ENCODE measurements around the gene SGCA. TPM values are rescaled to one million over a fixed set of nuclear protein-coding genes. Genes with fewer than 3 reads are reported as not detected.

Gene SGCA
- total and polyA plus RNA-seq, 7 donors, result 2.5 to 80.1 (median 27.3) TPM

DNA sequence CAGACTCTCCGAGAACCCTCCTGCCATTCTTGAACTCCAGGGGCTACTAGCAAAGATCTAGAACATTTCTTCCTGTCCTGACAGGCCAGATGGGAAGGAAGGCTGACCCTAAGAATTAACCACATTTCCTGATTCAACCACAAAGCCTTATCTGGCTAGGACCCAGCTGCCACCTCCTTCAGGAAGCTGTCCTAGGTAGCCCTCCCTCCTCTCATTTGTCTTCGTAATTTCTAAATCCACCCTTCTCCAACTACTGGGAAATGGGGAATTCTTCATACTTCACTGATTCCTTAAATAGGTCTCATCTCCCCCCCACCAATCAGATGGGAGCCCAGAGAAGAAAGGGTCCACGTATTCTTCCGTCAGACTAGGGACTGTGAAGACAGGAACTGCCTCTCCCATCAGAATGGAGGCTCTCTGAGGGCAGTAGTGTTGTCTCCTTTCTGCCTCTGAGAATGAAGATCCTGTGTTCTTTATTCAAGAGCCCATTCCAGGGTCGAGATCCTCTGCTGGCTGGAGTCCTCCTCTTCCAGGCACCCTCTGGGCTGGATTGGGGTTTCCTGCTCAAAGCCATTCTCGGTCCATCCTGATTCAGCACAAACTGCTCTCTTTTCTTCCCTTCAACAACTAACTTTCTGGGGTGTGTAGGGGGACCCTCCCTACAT is 38.0 kb upstream of the SGCA start:
- TF ChIP-seq POLR2A (IDR thresholded peaks at IDR 0.05) (no peak), CTCF (IDR thresholded peaks at IDR 0.05) (no peak), EP300 (IDR thresholded peaks at IDR 0.05) (no peak), POLR2AphosphoS5 (IDR thresholded peaks at IDR 0.05) (no peak)
- no peaks in the 10 kb centered on the region for H3K9me3 ChIP-seq
- H3K4me1 ChIP-seq, result peaks cover 0 to 42% (median 31%) of the 10 kb centered on the region in 4 donors
- DNase-seq, result no peak
- intact Hi-C loops (cut with DNase I), result no loop called here
- 47 to 63% methylated on average over 6 of the region's 6 CpGs for WGBS, 2 donors
- H3K36me3 ChIP-seq, result no peaks in the 10 kb centered on the region
- H3K27ac ChIP-seq, result no peak overlapping the region
- H3K4me3 ChIP-seq, result no peak overlapping the region
- H3K27me3 ChIP-seq, result peaks cover 7 to 25% (median 10%) of the 10 kb centered on the region in 3 donors

DNA sequence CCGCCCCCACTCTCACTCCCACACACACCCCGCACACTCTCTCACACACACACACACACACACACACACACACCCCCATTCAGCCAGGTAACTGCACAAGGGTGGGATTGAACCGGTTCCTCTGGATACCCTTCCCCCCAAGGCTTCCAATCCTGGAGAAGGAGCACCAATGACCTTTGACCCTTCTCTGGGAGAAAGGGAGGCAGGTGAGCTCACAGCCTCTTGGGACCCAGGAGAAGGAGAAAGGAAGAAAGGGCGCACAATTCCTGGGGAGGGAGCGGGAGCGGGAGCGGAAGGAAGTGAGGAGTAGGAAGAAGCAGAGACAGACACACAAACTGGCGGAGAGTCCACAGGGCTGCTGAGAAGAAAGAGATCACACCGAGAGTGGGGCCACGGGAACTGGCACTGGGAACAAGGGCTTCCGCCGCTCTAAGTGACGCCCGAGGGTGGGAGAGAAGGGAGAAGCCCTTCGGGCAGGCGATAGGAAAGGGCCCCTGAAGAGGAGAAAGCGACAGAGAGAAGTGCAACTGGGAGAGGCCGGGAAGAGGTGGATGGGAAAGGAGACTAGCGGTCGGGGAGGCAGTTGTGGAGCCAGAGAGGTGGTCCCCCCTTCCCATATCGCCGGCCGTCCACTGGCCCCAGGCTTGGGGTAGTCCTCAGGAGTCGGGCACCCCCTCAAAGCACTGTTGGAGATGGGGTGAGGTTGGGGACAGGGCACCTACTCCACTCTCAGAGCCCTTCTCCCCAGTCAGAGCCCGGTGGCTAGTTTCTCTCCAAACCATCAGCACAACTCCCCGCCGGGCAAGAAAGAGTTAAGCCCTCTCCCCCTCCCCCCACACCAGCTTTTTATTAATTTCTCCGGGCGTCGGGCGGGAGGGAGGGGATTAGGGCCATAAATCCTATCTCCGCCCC is 37.1 kb upstream of the SGCA start:
- WGBS, 2 donors, result 7 to 12% methylated on average over 32 of the region's 32 CpGs
- Histone ChIP-seq H3K9me3 (no peaks in the 10 kb centered on the region), H3K36me3 (no peaks in the 10 kb centered on the region), H3K4me1 (peaks cover 0 to 49% (median 38%) of the 10 kb centered on the region in 4 donors), H3K27me3 (peaks cover 7 to 25% (median 10%) of the 10 kb centered on the region in 3 donors), H3K27ac (peak overlapping the region in 1 of 4 donors; percentile 33), H3K4me3 (peak overlapping the region; percentile 8 to 61 (median 55))
- TF ChIP-seq POLR2A (IDR thresholded peaks at IDR 0.05) (no peak), POLR2AphosphoS5 (IDR thresholded peaks at IDR 0.05) (no peak), CTCF (IDR thresholded peaks at IDR 0.05) (no peak), EP300 (IDR thresholded peaks at IDR 0.05) (no peak)
- no peak for DNase-seq
- intact Hi-C loops (cut with DNase I), result no loop called here

- TF ChIP-seq CTCF (IDR thresholded peaks at IDR 0.05) (no peak), POLR2AphosphoS5 (IDR thresholded peaks at IDR 0.05) (no peak), EP300 (IDR thresholded peaks at IDR 0.05) (no peak), POLR2A (IDR thresholded peaks at IDR 0.05) (no peak)
- H3K4me1 ChIP-seq, result peaks cover 0 to 50% (median 41%) of the 10 kb centered on the region in 4 donors
- WGBS, 2 donors, result 1 to 2% methylated on average over 31 of the region's 31 CpGs
- peaks cover 7 to 25% (median 10%) of the 10 kb centered on the region in 3 donors for H3K27me3 ChIP-seq
- no peak for DNase-seq
- peak overlapping the region in 1 of 4 donors; percentile 33 for H3K27ac ChIP-seq
- no peaks in the 10 kb centered on the region for H3K9me3 ChIP-seq
- peak overlapping the region; percentile 8 to 61 (median 55) for H3K4me3 ChIP-seq
- peaks cover 0 to 2% (median under 1%) of the 10 kb centered on the region in 4 donors for H3K36me3 ChIP-seq
- intact Hi-C loops (cut with DNase I), result no loop called here
These were observed 36.5 kb upstream of the SGCA start for GRCh38 chr17:50129353-50129727.

DNA sequence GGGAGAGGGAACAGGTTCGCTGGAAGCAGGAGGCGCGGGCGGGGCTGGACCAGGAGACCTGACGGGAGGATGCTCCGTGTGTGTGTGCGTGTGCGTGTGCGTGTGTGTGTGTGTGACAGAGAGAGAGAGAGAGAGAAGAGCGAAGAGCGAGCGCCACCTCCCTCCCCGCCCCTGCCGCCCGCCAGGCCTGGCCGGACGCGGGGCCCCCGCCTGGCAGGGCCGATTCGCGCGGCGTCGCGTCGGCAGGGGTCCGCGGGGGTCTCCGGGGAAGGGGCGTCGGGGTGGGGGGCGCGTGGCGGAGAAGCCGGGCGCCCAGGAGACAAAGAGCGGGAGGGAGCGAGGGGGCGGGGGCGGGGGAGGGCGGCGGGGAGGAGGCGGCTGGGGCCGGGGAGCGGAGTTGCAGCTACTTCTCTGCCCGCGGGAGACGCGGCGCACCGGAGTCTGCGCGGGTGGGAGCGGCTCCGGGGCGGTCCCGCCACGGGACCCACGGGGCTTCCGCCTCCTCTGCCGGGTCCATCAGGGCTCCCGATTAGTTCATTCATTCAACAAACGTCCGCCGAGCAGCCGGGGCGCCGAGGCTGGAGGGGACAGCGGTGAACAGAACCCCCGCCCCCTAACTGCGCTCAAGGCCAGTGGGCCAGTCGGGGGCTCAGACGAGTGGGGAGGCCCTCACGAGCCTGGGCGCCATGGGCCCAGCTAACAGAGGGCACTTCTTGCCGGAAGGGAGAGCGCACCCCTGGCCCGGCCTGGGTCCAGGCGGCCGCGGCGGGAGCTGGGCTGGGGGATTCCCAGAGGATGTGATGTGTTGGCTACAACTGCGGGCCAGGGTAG is 35.9 kb upstream of the SGCA start, which contains the start of gene SAMD14:
SAMD14 (minus strand) TSS at position 433 of the 831 bp plus-strand sequence. CDS start 5,201 bp downstream, outside the sequence.
- Histone ChIP-seq H3K36me3 (peaks cover 0 to 8% (median 4%) of the 10 kb centered on the region in 4 donors), H3K4me1 (peaks cover 0 to 56% (median 41%) of the 10 kb centered on the region in 4 donors), H3K27ac (peak within 1 kb of the TSS in 1 of 4 donors; percentile 33), H3K4me3 (peak within 1 kb of the TSS; percentile 9 to 61 (median 55)), H3K27me3 (peaks cover 7 to 25% (median 10%) of the 10 kb centered on the region in 3 donors), H3K9me3 (no peaks in the 10 kb centered on the region)
- intact Hi-C loops (cut with DNase I), result no loop called here
- no peak for DNase-seq
- WGBS, 2 donors, result 1 to 2% methylated on average over 79 to 83 of the region's 84 CpGs
- TF ChIP-seq CTCF (IDR thresholded peaks at IDR 0.05), result no peak
